Measurements from ENCODE around the gene UBAC2.
"Not testable (repeated sequence)": the region's sequence is repeated elsewhere in the genome, so short reads cannot be mapped to it uniquely, and the experiment has no call there.

The UBAC2 gene

GRCh38 chr13:99378985-99379733, 178.5 kb downstream of the UBAC2 start:
- DNase-seq (ENCODE audit: low read depth, low spot score), result no peak

DNA sequence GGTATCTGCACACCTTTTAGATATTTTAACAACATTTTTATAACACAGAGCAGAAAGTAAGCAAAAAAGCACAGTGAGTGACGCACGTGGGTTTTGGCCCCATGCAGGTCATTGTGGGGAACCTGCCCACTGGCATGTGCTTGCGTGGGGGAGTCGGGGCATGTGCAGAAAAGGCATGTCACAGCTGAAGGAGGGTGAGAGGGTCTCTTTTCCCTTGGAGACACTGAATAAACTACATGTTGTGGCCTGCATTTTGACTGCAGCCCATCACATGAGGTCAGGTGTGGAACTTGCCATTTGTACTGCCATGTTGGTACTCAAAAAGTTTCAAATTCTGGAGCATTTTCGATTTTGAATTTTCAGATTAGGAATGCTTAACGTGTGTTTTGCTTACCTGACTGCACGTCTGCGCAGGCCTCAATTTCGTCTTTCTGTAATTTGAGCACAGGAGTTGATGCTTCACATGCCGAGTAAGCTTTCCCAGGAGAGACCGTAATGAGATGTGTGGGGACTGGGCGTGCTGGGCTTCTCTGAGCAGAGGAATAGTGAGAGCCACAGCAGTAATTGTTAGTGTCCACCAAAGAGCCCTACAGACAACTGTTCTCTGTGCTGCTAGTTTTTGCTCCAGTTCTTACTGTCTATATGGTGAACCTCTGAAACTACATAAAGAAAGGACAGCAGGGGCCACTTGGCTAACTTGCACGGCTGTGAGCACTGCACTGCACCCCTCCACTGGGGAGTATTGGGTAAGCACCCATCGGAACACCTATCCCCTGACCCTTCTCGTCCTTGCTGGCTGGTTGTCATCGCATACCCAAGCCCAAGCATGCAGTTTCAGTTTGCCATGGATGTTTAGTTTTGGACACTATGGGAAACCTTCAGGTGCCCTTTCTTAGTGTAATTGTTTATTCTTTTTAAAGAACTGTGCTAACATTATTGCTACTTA, 179.5 kb downstream of the UBAC2 start:
- no peak for DNase-seq (ENCODE audit: low read depth, low spot score)

DNA sequence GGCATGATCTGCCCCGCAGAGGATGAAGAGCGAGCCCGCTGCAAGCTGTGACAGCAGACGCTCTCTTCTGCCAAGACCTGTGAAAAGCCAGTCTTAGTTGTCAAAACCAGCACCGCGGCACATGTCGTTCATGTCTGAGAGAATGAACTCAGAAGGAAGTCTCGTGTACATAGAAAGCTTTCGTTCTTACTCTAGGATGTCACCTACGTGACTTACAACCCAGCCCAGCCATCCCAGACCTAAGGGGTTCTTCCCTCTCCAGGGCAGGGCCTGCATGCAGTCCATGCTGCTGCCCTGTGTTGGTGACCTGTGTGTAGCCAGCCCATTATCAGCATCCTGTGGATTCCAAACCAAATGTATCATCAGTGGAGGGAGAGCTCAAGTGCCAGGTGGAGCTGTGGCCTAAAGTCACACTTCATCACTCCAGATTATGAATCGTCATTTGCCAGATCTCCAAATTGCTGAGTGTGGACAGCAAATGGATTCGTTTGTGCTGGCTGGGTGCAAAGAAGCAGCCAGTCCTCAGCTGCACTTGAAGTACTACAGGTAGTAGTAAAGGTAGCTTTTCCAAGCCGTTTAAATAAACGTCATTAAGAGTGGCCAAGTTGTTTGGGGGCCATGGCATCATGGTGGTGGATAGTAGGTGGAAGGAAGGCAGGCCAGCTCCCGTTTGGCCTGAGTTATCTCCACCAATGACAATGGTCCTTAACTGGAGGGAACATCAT, 180.4 kb downstream of the UBAC2 start:
- no peak for DNase-seq (ENCODE audit: low read depth, low spot score)

DNA sequence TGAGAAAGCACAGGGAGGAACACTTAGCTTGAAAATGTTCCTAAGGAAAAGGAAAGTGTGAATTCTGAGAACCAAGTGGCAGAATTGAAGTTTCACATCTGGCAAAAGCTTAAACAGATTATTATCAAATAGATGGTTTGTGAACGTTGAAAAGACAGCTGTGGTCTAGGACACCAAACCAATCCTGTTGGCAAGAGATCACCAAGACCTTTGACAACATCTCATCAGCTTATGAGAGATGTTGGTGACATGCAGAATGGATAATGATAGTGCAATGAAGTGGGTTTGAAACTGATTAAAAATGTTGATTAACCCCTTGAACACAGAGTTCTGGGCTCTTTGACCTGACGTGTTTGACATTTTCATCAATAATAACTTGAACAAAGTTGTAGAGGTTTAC, 181.1 kb downstream of the UBAC2 start:
- DNase-seq (ENCODE audit: low read depth, low spot score), result no peak

GRCh38 chr13:99382428-99383133, 181.9 kb downstream of the UBAC2 start:
- no peak for DNase-seq (ENCODE audit: low read depth, low spot score)

DNA sequence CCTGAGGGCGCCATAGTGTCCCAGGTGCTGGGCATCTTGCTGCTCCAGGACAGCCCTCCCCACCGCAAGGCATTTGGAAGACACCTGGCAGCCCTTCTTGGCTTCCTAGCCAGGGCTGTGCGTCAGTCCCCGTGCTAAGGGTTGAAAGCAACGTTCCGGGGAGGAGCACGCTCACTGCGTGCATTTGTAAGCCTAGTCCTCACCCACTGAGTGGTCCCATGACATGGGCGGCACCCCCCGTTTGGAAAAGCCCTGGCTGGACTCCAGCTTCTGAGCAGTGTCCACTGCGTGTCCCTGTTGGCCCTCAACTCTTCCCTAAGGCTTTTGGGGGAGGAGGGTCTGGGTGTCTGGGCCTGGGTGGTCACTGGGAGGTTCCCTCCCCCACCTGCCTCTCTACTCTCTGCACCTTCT, 182.9 kb downstream of the UBAC2 start:
- DNase-seq (ENCODE audit: low read depth, low spot score), result no peak

DNA sequence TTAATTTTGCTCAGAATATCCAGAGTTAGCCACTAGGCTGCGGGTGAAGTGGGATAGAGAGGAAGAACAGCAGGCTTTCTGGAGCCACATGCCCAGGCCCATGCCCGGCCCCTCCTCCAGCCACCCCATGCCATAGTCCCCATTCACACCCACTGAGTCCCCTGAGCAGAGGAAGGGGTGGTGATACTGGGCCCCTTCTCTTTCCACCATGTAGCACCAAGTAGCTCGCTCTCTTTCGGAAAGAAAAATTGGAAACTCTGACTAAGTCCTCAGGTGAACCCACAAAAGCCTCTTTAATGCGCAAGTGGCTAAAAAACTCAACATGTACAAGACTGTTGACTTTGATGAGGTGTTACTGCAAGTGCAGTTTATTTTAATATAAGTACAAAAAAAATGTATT, 183.3 kb downstream of the UBAC2 start:
- DNase-seq (ENCODE audit: low read depth, low spot score), result no peak

- DNase-seq (ENCODE audit: low read depth, low spot score), result no peak
Observed at GRCh38 chr13:99384468-99384867, 183.8 kb downstream of the UBAC2 start.

DNA sequence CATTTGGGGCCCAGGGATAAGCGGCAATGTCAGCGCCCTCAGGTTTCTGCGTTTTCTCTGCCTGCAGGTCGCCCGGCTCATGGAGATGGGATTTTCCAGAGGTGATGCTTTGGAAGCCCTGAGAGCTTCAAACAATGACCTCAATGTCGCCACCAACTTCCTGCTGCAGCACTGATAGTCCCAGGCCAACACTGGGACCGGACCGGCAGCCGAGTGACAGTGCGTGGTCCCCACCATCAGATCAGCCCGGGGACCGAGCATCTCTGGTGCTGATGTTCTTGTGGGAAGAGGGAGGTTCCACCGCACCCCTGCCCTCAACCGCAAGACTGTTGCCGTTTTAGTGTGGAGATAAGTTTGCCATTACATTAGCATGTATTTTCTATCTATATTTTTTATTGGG, 184.5 kb downstream of the UBAC2 start:
- no peak for DNase-seq (ENCODE audit: low read depth, low spot score)

DNA sequence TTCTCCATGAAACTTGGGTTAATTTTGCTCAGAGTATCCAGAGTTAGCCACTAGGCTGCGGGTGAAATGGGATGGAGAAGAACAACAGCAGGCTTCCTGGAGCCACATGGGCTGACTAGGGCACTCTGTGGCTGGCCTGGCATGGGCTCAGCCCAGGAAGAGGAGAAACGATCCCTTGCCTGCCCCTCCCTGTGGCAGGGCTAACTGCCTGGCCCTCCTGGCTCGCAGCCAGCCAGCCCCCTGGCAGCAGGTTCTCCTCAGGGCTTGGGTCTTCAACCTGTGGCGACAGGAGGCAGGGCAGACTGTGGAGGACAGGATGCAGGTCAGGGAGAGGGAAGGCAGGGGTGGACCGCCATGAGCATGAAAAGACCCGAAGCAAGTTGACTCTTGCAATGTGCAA, 185.3 kb downstream of the UBAC2 start:
- DNase-seq (ENCODE audit: low read depth, low spot score), result no peak

GRCh38 chr13:99386495-99386894, 185.8 kb downstream of the UBAC2 start:
- no peak for DNase-seq (ENCODE audit: low read depth, low spot score)

DNA sequence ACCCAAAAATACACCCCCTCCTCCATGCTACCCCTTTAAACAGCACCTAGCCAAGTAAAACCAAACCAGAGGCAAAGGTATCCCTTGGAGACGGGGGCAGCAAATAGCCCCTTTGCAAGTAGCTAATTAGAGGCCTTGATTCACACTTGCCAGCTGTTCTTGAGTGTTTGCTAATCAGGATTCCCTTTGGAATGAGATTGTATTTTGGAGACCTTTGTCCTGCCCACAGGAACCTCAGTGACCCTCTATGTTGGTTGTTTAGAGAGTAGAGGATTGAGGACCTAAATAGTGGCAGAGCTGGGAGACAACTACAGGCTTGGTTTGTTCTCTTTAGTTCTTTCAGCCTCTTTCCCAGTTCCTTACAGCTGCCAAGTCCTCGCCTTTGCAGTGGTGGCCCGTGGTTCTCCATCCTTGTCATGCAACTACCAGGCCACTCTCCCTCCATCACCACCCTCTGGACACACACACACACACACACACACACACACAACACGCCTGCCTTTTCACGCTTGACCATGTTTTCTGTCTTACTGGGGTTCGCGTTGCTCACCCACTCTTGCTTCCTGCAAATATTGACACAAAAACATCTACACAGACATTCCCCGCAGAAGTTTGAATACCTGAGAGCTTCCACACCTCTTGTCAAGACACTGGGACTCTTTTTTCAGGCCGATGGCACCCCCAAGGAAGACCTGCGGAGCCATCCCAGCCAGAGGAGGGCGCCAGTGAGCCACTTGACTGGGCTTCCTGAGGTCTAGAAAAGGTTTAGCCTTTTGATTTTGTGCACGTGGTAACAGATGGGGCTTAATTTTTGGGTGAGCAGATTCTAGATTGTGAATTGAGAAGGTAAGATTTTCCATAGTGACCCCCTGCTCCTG, 186.5 kb downstream of the UBAC2 start:
- DNase-seq (ENCODE audit: low read depth, low spot score), result peak; percentile 67

DNA sequence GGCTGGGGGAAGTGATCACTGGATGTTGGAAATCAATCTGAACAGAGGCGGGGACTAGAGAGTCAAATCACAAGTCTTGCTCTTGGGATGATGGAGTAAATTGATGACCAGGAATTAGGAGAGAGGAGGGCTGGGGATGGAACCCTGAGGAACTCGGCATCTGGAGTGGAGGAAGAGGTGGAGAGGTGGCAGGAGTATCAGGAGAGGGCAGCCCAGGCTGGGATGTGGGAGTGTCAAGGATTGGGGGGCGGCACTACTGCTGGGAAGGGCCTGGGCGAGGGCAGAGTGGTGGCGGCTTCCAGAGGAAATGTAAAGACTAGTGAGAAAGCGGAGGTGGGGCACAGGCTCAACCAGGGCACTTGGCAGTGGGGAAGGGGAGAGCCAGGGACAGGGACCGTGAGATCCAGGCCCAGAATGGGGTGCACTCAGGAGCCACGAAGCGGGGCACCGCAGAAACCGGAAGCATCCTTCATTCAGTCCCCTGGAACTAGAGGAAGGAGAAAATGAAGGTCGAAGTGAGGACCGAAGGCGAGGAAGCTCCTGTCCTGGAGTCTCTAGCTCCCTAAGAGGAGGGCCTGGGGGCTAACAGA, 187.8 kb downstream of the UBAC2 start:
- DNase-seq (ENCODE audit: low read depth, low spot score), result no peak

GRCh38 chr13:99389094-99389493, 188.4 kb downstream of the UBAC2 start:
- DNase-seq (ENCODE audit: low read depth, low spot score), result not testable (repeated sequence)

GRCh38 chr13:99389520-99390304, 189.1 kb downstream of the UBAC2 start:
- DNase-seq (ENCODE audit: low read depth, low spot score), result no peak

DNA sequence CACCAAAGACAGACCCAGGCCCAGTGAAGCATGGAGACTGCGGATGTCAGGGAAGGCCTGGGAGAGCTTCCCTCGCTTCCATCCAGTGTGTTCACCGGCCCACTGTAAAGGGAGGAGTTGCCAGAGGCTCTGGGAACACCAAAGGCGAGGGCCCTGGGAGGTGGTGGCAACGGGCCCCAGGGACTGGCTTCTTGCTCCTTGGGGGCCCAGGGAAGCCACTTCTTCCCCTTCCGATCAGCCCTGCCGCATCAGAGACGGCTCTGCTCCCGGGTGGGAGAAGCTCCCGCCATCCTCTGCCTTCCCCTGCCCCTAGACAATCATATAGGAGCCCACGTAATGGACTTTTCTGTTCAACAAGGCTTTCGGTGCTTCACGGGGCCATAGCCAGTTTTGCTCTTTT, 189.9 kb downstream of the UBAC2 start:
- DNase-seq (ENCODE audit: low read depth, low spot score), result no peak

GRCh38 chr13:99391781-99392469, 191.3 kb downstream of the UBAC2 start:
- no peak for DNase-seq (ENCODE audit: low read depth, low spot score)

- DNase-seq (ENCODE audit: low read depth, low spot score), result no peak
Observed at GRCh38 chr13:99392470-99393135, 191.9 kb downstream of the UBAC2 start.

Measured in activated CD4-positive, CD25-positive, alpha-beta regulatory T cell treated with anti-CD3 and anti-CD28 coated beads, Interleukin-2, amount 50 U/mL, for 16 hours (primary cell).